NCI-H510A (cell line): ENCODE data around the gene ZBTB16.
A peak's percentile ranks its signal among the peaks of the same experiment; 100 is the strongest.

Experiments
- DNase-seq: peaks from one replicate; lab custom pipeline; 2025; lab: John Stamatoyannopoulos, UW

The ZBTB16 gene

DNA sequence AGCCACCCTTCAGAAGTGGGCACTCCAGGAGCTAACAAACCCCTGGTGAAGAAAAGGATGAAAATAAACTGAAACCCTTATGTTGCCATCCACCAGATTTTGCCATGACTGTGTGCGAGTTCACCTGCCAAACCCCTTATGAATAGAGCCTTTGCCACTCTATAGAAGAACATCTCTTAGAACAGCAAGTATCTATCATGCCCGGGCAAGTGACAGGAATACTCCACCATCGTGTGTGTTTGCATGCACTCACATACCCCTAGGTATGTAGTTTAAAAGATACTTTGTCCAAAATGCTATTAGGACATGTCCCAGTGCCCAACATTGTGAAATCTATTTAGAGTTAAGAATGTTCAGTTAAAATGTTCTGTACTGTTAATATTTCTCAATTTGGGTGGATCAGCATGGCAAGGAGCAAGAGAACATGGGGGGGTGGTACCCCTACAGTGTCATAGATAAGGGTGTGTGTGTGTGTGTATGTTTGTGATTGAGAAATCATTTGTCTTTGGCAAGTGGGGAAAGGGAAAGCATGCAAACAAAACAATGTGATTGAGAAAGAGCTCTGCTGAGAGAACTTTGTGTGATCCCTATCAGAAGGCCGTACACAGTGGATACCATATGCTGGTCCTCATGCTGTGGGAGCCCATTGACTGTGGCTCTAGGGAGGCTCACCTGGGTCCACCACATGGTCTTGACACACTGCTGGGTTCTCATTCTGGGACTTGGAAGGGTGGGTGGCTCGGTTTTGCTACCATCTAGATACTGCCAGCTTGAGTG lies 94.9 kb downstream of the ZBTB16 start:
- no peak for DNase-seq

DNA sequence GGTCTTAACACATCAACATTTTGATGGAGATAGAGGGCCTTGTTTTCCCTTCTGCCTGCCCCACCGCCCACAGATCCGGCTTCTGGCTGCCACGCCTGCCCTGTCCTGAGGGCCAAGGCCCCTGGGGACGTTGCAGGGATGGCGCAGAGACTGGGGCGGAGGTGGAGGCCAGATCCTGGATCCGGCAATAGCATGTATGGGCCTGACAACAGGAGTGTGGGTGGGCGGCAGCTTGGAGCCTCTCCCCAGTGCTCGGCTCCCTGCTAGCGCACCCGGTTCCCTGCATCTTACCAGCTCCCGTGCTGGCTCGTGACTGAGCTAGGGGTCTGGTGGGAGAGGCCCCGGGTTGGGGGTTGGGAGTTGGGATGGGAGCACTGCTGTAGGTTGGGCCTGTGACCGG lies 95.6 kb downstream of the ZBTB16 start:
- DNase-seq = no peak

DNA sequence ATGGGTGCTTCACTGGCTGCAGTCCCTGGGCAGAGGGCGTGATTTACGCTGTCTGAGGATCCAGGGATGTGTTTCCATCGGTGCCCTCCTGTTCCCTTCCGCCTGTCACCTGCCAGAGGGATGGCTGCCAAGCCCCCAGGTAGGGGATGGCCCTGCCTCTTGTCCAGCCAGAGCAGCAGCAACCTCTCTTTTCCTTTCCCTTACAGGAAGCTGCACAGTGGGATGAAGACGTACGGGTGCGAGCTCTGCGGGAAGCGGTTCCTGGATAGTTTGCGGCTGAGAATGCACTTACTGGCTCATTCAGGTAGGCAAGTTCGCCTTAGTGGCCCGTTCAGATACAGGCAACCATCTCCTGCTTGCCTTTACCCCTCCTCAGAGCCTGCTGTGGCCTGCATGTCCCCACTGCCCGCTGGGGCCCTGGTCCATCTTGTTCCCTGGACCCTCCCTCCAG lies 96.6 kb downstream of the ZBTB16 start:
- no peak for DNase-seq

DNA sequence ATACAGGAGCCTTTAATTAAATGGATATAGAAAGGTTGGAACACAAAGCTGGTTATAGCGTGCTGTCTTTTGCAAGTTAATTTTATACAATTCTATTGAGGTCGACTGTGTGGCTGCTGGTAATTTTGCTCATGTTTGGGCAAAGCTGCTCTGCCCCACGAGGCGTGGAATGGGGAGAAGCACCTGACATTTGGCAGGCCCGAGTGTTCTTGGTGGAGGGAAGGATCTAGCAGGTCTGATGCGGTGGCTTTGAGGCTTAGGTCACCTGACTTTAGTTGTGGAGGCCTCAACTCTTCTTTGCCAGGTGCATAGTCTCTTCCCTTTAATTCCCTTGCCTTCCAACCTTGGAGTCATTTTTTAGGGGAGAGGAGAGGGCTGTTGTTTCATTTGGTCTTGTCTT lies 97.3 kb downstream of the ZBTB16 start:
- no peak for DNase-seq

DNA sequence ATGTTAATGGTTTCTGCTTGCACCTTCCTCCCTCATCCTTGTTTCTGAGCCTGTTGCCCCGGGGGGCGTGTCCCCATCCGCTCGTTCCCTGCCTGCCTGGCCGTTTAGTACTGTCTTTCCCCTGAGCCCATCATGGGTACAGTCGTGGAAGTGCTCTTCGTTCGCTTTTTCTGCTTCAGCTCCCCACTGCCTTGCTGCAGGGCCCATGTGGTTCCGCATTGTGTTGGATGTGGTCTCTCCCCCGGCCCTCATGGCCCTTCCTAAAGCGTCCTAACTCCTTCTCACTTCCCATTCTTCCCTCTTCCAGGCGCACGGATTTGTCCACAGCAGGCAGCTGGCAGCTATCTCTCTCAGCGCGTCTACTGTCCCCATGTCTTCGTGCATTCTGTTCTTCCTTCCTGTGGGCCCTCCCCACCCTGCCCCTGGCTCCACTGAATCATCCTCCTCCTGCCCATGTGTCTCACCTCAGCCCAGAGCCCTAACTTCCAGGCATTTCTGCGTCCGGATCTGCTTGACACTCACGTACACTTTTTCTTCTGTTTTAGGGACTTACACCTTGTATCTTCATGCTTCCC lies 98.1 kb downstream of the ZBTB16 start:
- DNase-seq = no peak

DNA sequence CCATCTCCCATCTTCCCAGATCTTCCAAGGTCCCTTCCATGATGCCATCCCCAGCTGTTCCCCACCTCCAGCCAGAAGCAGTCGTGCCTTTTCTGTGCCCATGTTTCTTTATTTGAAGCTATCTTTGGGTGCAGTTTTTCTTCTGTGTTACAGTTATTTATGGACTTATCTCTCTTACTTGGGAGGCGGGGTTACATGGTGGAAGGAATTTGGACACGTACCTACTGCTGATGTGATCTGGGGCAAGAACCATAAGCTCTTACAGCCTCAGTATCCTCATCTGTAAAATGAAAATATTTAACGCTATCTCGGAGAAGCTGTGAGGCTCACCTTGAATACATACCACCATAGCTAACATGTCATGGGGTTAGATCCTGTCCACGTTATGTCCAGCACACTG lies 98.9 kb downstream of the ZBTB16 start:
- no peak for DNase-seq

DNA sequence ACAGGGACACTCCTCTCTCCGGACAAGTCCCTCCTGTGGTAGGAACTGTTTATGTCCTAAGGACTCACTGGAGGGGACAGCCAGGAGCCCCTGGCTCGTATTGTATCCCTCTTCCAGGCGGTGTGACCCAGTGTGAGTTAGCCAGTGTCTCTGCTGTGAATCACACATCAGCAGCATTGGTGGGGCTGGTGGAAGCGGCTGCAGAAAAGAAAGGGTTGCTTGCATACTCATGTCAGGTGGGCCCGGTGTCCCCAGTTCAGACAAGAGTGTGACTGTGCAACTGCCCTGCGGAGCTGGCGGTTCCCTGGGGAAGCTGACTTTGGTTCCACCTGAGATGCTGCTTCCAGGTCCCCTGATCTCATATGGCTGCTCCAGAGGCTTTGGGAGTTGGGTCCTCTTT lies 99.4 kb downstream of the ZBTB16 start:
- DNase-seq = no peak

DNA sequence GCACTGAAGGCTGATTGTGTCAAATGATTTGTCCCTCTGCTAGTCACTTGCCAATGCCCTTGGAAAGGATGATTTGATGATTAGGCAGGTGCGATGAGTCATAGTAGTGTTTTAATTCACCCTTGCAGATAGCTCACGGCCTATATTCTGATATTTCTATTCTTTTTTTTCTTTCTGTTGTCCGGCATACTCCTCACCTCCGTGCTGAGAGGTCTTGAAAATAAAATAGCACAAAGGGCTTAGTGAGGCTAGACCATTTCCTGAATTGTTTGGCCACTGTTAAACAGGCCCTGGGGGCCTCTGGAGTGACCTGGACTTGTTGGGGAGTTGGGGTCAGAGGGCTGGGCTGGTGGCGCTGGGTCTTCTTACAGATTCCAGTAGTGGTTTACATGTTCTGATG lies 99.8 kb downstream of the ZBTB16 start:
- DNase-seq = no peak

DNA sequence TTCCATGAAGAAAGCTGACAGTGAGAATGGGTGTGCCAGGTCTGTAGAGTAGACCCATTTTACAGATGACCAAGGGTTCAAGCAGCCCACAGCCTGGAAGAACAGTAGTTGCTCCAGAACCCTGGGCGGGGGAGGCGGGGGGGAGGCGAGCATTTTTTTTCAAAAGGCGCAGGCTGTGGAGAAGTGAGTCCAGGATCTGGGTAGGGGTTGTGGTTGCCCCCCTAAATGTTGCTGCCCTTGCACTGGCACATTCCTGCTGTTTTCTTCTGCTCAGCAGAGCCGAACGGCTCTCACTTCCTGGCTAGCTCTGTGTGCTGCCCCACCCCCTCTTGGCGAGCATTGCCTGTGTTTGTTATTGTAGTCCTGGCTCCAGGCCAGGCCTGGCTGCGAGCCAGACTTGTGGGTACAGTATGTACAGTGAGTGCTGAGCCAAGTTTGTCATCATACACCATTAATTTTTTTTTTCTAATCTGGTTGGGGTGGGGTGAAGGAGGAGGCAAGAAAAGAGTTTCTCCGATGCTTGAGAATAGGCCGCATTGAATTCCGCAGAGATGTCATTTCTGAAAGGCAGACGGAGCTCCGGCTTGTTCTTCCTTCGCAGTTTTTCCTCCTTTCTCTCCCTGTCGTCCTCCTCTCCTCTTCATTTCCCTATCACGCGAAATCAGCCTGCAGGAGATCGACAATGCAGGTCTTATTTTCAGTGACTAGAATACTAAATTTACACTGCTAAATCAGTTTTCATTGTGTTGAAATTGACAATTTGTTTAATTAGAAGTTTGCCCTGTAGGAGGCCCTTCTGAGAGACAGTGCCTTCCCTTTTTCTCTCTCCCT lies 100.5 kb downstream of the ZBTB16 start:
- DNase-seq = peak; percentile 91

DNA sequence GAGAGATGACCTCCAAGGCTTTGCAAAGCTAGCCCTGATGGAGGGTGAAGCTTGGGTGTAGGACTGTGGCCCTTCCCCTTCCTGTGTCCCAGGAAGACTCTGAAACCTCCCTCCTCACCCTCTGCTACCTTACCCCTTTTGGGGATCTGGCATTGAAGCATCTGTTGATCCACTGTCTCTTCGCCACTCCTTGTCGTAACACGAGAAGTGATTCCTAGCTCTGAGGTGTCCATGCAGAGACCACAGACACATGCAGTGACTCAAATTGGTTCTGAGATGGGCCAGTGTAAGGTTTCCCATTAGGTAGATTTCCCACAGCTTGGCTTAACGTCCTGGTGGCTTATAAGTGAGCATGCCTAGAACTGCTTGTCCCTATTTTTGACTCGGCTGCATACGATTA lies 101.4 kb downstream of the ZBTB16 start:
- no peak for DNase-seq

DNA sequence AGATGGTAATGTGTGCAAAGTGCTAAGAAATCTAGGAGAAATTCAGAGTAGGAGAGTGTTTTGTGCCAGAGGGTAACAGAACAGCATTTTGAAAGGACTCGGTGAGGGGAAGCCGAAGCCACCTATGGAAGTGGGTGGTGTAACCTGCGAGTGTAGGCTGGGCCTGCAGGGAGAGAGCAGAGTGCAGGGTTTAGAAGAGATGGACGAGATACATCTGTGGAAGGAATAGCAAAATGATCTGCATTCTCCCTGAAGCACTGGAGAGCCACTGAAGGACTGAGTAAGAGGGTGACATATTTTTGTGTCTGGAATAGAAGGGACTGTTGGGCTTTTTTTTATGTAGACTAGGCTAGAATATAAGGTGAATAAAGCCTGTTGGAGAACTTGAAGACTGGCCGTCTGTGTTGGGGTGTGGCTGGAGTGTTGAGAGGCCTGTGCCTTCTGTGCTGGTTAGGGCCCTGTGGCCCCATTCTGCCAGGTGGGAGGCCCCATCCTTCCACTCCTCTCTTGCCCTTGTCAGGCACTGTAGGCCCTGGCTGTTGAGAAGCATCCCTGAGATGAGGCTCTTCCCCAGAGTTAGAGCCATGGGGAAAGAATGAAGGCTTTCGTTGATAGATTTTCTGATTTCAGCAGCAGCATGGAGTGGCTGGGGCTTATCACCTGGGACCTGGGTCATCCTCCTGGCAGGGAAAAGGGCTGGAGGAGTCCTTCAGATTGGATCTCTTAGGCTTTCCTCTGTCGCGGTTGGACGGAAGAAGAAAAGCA lies 102.2 kb downstream of the ZBTB16 start:
- DNase-seq = no peak

DNA sequence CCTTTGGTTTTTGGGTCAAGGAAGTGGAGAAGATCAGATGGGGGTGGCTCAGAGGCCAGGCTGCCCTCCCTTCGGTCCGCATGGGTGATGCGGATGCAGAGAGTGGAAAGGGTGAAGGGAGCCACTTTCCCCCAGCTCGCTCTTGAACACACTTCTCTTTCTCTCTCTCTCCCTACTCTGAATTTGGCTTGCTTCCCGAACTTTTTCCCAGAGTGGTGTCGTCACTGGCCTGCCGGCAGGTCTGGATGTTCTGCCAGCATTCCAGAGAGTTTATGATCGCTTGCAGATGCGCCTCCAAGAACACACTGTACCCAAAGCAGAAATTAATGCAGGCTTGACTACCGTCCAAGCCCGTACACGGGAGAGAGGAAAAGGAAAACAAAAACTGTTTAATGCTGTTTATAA lies 103.2 kb downstream of the ZBTB16 start:
- DNase-seq = peak; percentile 66

DNA sequence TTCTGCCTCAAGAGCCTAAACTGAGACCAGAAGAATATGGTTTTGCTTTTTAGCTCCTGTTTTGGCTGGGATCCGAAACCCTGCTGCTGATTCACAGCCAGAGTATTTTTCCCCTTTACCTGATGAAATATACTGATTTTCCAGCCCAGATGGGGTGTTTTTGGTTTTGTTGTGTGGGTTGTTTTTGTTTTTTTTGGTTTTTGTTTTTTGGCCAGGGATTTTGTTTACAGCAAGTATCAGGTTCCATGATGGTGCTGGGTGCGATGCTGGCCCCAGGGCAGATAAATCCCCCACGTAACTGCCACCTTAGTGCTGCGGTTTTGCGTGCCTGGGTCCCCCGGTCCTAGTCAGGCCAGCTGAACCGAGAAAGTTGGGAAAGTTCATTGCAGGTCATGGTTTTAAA lies 103.7 kb downstream of the ZBTB16 start:
- DNase-seq = no peak

DNA sequence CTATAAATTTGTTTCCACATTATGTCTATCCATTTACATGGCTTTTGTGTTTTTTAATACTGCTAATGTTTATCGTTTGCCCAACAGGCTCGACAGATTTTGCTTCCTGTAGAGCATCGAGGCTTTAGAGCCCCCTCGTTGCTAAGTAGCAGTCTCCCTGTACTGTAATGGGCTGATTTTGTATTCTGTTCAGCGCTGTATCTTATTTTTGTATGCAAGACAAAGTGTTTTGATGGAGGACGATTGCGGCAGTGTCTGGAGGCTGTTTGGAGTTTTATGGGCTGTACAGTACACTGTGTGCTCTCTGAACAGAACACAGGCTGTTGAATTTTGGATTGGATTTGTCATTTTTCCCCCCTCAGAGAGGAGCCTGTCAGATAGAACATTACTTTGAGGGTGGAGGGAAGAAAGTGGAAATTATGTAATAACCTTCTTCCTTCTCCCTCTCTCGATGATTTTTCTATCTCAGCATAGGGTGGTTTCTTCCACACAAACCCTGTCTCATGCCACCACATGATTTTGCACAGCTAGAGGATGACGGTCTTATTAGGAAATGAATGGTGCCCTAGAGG lies 104.4 kb downstream of the ZBTB16 start:
- DNase-seq = no peak

DNA sequence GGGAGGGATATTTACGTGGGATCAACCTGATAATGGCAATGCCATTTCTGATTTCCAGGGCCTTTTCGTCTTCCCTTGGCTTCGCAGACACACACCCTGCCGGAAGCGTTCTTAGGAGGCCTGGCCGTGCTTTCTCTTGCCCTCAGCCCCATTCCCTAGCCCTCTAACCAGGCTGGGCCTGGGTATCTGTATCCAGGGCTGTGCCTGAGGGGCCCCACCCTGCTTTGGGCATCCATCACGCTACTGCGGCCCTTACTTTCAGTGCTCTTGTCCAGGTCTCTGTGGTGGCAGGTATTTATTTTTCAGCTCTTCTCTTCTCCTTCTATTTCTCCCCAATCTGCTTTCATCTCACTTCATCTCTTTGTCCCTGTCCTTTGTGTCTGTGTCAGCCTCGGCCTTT lies 105.0 kb downstream of the ZBTB16 start:
- DNase-seq = no peak

DNA sequence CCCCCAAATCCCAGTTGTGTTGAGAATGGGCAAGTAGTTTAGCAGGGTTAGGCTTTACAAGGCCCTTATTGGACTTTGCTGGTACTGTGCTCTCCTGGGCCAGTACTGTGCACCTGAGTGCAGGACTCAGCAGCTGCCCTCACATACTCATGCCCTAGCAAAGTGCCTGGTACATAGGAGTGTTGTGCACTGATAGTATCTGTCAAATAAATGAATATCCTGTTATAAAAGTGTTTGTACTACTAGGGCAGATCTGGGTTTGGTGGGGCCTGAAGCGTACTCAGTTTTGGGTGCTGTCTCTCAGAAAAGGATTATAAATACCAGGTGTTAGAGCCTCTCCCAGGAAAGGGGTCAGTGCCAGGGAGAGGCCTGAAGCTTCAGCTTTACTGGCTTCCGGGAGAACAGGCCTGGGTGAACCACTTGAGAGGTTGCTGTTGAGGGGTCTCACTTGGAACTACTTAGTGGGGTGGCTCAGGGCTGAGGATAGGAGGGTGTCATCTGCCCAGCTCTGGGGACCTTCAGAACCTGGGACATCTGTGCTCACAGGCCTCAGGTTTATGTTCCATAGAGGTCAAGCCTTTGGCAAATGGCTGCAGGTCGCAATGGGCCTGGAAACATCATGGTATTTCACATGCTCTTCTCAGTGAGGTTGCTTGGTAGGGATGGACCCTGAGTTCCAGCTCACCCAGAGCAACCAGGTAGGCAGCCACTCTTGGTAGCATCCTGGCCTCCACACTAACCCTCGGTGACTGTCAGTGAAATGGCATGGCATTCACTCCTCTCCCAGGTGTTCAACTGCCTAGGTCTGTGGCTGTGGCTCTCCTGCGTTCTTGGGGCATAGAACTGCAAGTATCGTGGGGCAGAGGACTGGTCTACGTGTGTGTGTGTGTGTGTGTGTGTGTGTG lies 106.1 kb downstream of the ZBTB16 start:
- DNase-seq = no peak

DNA sequence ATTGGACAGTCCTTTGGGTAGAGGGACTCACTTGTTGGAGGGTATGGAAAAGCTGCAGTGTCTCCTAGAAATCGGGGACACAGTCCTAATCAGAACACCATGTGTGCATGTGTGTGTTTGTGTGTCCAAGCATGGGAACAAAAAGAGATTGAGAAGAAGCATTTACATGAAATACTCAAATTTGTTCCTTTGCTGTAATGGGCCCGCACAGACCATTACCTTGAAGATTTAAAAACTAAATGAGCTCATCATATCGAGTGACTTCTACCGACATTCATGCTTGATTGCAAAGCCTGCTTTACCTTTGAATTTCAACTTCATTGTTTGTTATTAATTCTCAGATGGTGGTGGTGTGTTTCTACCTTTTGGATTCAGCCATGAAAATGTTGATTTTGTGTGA lies 106.9 kb downstream of the ZBTB16 start:
- DNase-seq = no peak

DNA sequence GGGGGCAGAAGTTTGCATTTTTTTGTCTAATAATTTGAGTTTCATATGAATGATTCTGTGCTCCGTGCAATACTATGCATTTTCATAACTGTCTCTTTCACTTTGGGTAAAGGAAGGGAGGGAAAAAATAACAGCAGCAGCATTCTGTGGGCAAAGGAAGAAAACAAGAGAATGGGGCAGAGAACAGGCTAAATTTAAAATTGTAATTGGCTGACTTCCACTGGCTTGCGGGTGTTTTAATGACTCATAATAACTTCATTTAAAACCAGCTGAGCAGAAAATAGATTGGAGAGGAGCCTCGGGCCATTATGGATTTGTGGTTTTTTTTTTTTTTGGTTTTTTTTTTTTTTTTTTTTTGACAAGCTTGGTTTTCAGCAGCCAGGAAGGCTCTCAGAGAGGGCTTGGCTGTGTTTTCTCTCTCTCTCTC lies 107.4 kb downstream of the ZBTB16 start:
- no peak for DNase-seq

DNA sequence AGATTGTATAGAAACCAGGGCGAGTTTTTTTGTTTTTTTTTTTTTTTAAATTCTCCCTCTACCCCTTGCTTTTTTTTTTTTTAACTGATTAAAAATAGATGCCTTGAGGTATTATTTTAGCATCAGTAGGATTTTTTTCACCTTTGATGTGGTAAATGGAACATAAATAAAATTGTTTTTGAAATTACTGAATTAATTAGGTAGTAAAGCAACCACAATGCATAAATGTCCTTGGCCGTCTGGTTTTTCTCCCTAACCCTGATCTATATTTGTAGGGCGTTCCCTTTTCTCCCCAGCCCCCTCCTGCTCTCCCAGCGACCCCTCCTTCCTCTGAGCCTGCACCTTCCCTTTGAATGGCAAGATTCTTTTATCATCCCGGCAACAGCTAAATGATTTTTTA lies 107.8 kb downstream of the ZBTB16 start:
- no peak for DNase-seq

DNA sequence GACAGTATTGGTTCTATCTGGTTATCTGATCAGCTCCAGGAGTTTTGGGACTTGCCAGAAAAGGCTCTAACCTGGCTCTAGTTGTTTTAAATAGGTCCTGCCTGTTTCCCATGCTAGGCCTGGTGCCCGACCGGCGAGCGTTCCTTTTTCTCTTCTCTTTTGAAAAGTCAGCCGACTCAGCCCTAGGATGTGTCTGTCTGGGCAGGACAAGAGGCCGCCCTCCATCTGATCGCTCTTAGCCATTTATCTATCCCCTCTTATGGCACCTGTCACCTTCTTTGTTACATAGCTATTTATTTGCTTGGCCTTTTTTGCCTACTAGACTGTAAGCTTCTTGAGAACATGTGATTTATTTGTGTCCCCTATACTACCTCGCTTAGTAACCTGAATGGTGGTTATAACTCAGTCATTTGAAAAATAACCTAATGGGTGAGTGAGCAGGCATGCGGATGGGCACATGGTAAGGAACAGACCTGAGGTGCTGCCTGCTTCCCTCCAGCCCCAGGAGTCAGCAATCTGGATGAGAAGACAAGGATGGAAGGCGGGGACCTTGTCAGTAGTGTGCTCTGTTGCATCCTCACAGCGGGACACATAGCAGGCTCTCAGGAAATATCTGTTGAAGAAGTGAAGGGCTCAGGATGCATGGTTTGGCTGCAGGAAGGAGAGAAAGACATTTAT lies 108.4 kb downstream of the ZBTB16 start:
- DNase-seq = no peak
